Fibroblast of peridontal ligament (primary cell): ENCODE data around the gene WDR5B.

Experiments used
- DNase-seq: peaks from one replicate; pipeline ENCODE4 v3.0.0-alpha.2; 2010; ENCODE audit errors: extremely low read depth

Gene WDR5B

DNA sequence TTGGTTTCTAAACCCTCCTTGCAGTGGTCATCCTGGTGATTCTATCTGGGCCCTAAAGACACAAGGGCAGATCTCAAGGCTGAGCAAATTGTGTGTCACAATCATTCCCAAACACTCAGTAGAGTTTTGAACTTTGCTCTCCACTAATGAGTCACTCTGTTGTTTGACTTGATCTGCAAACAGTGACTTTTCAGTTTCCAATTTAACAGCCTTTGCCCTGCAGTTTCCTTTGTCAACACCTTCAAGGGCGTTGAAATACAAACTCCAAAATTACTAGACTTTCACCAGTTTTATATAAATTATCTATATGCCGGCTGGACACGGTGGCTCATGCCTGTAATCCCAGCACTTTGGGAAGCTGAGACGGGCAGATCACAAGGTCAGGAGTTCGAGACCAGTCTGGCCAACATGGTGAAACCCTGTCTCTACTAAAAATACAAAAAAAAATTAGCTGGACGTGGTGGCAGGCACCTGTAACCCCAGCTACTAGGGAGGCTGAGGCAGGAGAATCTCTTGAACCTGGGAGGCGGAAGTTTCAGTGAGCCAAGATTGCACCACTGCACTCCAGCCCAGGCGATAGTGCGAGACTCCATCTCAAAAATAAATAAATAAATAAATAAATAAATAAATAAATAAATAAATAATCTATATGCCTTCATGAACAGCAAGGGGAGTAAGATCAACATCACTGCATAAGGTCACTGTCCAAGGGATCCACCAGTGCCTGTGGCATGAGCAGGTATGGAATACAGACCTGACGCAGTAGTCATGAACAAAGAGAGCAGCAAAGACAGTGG lies 50.1 kb downstream of the WDR5B start:
- DNase-seq = peak; percentile 47

DNA sequence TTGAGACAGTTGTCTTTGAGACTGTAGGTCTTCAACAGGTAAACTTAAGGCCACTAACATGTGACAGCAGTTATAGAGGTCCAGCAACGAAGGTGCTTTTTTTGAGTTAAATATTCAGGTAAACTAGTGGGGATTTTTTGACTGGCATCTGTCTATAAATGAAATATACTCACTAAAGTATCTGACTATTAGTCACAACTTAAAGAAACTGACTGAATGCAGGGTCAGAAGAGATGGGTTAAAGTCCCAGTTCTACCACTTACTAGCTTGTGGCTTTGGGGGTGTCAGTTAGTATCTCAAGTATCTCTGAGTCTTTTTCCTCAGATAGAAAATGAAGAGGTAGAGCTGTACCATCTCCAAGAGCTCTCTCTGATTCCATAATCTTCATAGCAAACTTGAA lies 50.8 kb downstream of the WDR5B start:
- DNase-seq = no peak

DNA sequence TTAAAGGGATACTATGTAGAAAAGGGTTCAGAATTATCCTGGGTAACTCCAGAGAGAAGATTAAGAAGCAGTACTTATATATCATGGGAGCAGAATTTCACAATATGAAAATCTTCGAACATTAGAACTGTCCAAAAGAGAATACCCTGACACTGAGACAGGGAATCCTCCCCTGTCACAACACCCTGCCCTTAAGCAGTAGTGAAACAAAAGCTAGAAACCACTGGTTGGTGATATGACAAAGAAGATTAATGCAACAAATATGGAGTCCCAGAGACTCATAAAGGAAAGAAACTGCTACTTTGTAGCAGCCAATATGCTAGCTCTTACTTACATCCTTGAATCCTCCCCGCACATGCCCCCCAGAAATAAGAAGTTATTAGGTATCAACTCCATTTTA lies 51.4 kb downstream of the WDR5B start:
- no peak for DNase-seq
